Measurements from ENCODE around the gene FCN2.
"Not testable (repeated sequence)": the region's sequence is repeated elsewhere in the genome, so short reads cannot be mapped to it uniquely, and the experiment has no call there.

Gene FCN2

GRCh38 chr9:134847752-134848432 lies 32.7 kb upstream of the FCN2 start:
- DNase-seq = no peak

- DNase-seq = no peak
Observed at GRCh38 chr9:134848504-134848903, 32.1 kb upstream of the FCN2 start.

- no peak for DNase-seq
Observed at GRCh38 chr9:134850611-134851010, 30.0 kb upstream of the FCN2 start.

- no peak for DNase-seq
Observed at GRCh38 chr9:134851020-134851419, 29.6 kb upstream of the FCN2 start.

- no peak for DNase-seq
Observed at GRCh38 chr9:134852906-134853654, 27.5 kb upstream of the FCN2 start.

GRCh38 chr9:134853893-134854292 lies 26.7 kb upstream of the FCN2 start:
- DNase-seq = no peak

GRCh38 chr9:134854541-134854981 lies 26.0 kb upstream of the FCN2 start:
- no peak for DNase-seq

- DNase-seq = no peak
Observed at GRCh38 chr9:134855231-134855899, 25.2 kb upstream of the FCN2 start.

- DNase-seq = no peak
Observed at GRCh38 chr9:134855900-134856377, 24.7 kb upstream of the FCN2 start.

- DNase-seq = not testable (repeated sequence)
Observed at GRCh38 chr9:134857451-134857850, 23.2 kb upstream of the FCN2 start.

- no peak for DNase-seq
Observed at GRCh38 chr9:134858051-134858841, 22.4 kb upstream of the FCN2 start.

GRCh38 chr9:134860510-134860909 lies 20.1 kb upstream of the FCN2 start:
- DNase-seq = no peak

- no peak for DNase-seq
Observed at GRCh38 chr9:134861595-134862334, 18.8 kb upstream of the FCN2 start.

- no peak for DNase-seq
Observed at GRCh38 chr9:134863306-134863902, 17.2 kb upstream of the FCN2 start.

GRCh38 chr9:134863941-134864820 lies 16.4 kb upstream of the FCN2 start:
- DNase-seq = no peak

GRCh38 chr9:134864821-134865190 lies 15.8 kb upstream of the FCN2 start:
- DNase-seq = no peak

GRCh38 chr9:134867917-134868750 lies 12.5 kb upstream of the FCN2 start:
- no peak for DNase-seq

- DNase-seq = no peak
Observed at GRCh38 chr9:134868751-134869553, 11.7 kb upstream of the FCN2 start.
